ENCODE results near the gene CFAP100. TPM values are rescaled to one million over a fixed set of nuclear protein-coding genes. Genes with fewer than 3 reads are reported as not detected.

CFAP100 gene
- total and polyA plus RNA-seq, 2 experiments from 2014 or later = not detected

DNA sequence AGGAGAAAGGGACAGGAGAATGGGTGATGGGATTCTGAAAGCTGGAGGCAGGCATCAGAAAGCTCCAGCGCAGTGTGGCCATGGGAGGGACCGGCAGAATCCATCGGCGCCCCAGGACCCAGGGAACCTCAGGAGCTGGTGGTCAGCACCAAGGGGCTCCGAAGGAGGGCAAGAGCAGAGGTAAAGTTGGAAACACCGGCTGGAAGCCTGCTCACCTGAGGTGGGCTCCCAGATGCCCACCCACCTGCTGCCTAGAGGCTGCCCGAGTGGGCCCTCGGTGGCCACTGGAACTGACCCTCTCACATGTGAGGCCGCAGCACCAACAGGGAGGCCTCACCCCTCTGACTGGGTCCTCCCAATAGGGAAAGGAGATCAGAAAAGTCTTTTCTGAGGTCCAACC lies 91.2 kb downstream of the CFAP100 start:
- Histone ChIP-seq H3K9me3 (ENCODE audit: low read depth) (no peaks in the 10 kb centered on the region), H3K27me3 (no peaks in the 10 kb centered on the region), H3K36me3 (no peaks in the 10 kb centered on the region), H3K4me1 (ENCODE audit: low read depth) (no peaks in the 10 kb centered on the region), H3K4me3 (no peak overlapping the region), H3K27ac (no peak overlapping the region)
- no peak for DNase-seq (ENCODE audit: low read depth in 1 of 2, low spot score in 1 of 2)
- no peak for TF ChIP-seq CTCF (IDR thresholded peaks at IDR 0.05; ENCODE audit: low read depth, low read length)

Other genes with a start within 250 kb of the CFAP100 start
- 1.3 and 2.6 TPM in 2 replicates for gene ALDH1L1, start 214.3 kb upstream of the CFAP100 start, total RNA-seq
- gene ALDH1L1, start 214.3 kb upstream of the CFAP100 start, polyA plus RNA-seq = 0.98 and 4.0 TPM in 2 replicates
- 9.5 and 16.5 TPM in 2 replicates for gene KLF15, start 37.5 kb upstream of the CFAP100 start, total RNA-seq
- 0.75 and 6.3 TPM in 2 replicates for gene KLF15, start 37.5 kb upstream of the CFAP100 start, polyA plus RNA-seq
- 34.3 and 56.3 TPM in 2 replicates for gene ZXDC, start 81.0 kb downstream of the CFAP100 start, total RNA-seq
- gene ZXDC, start 81.0 kb downstream of the CFAP100 start, polyA plus RNA-seq = 40.4 and 46.3 TPM in 2 replicates
- not detected in 2 replicates for gene UROC1, start 122.9 kb downstream of the CFAP100 start, total RNA-seq
- not detected in 2 replicates for gene UROC1, start 122.9 kb downstream of the CFAP100 start, polyA plus RNA-seq
- gene CHST13, start 129.2 kb downstream of the CFAP100 start, total RNA-seq = 0.67 and 0.89 TPM in 2 replicates
- gene CHST13, start 129.2 kb downstream of the CFAP100 start, polyA plus RNA-seq = 1.8 and 1.9 TPM in 2 replicates
- gene C3orf22, start 164.0 kb downstream of the CFAP100 start, total RNA-seq = not detected in 2 replicates
- not detected in 2 replicates for gene C3orf22, start 164.0 kb downstream of the CFAP100 start, polyA plus RNA-seq